ENCODE data around the gene ZNF446. TPM values are rescaled to one million over a fixed set of nuclear protein-coding genes. Genes with fewer than 3 reads are reported as not detected.
"Not testable (repeated sequence)": the region's sequence is repeated elsewhere in the genome, so short reads cannot be mapped to it uniquely, and the experiment has no call there.

The ZNF446 gene
- total RNA-seq, 2 donors from 2014 or later = 8.5 TPM

- Mint-ChIP-seq H3K27ac (no peak overlapping the region), H3K27me3 (ENCODE audit: low read depth) (no peaks in the 10 kb centered on the region), H3K9me3 (no peaks in the 10 kb centered on the region), H3K4me3 (no peak overlapping the region), H3K36me3 (ENCODE audit: insufficient read depth in 2 of 2) (peaks cover 0 to 12% of the 10 kb centered on the region in 2 donors), H3K4me1 (ENCODE audit: low read depth) (peaks cover 33% of the 10 kb centered on the region)
- no peak for ATAC-seq (replicated peaks in 1 of 2)
- no peak for DNase-seq
These were observed 20.8 kb upstream of the ZNF446 start for GRCh38 chr19:58455306-58455705.

- ATAC-seq (replicated peaks in 1 of 2) (no peak), DNase-seq (no peak)
- H3K36me3 Mint-ChIP-seq (ENCODE audit: insufficient read depth in 2 of 2) = peaks cover 0 to 10% of the 10 kb centered on the region in 2 donors
- H3K4me1 Mint-ChIP-seq (ENCODE audit: low read depth) = peaks cover 25% of the 10 kb centered on the region
- no peak overlapping the region for H3K4me3 Mint-ChIP-seq
- no peak overlapping the region for H3K27ac Mint-ChIP-seq
- no peaks in the 10 kb centered on the region for H3K27me3 Mint-ChIP-seq (ENCODE audit: low read depth)
- H3K9me3 Mint-ChIP-seq = no peaks in the 10 kb centered on the region
These were observed 20.0 kb upstream of the ZNF446 start for GRCh38 chr19:58456111-58456510.

- Mint-ChIP-seq H3K4me3 (no peak overlapping the region), H3K27me3 (ENCODE audit: low read depth) (no peaks in the 10 kb centered on the region), H3K9me3 (no peaks in the 10 kb centered on the region), H3K27ac (no peak overlapping the region), H3K36me3 (ENCODE audit: insufficient read depth in 2 of 2) (peaks cover 0 to 3% of the 10 kb centered on the region in 2 donors), H3K4me1 (ENCODE audit: low read depth) (peaks cover 9% of the 10 kb centered on the region)
- DNase-seq (no peak), ATAC-seq (replicated peaks in 1 of 2) (peak in 1 of 2 donors; percentile 58)
These were observed 16.1 kb upstream of the ZNF446 start for GRCh38 chr19:58460039-58460438.

- Mint-ChIP-seq H3K27me3 (ENCODE audit: low read depth) (no peaks in the 10 kb centered on the region), H3K27ac (no peak overlapping the region), H3K9me3 (no peaks in the 10 kb centered on the region), H3K4me1 (ENCODE audit: low read depth) (peaks cover 27% of the 10 kb centered on the region), H3K36me3 (ENCODE audit: insufficient read depth in 2 of 2) (no peaks in the 10 kb centered on the region), H3K4me3 (peak overlapping the region; percentile 88)
- ATAC-seq (replicated peaks in 1 of 2) (peak; percentile 18 to 21), DNase-seq (no peak)
These were observed 9.9 kb upstream of the ZNF446 start for GRCh38 chr19:58466089-58466759.

GRCh38 chr19:58466760-58467589, 9.2 kb upstream of the ZNF446 start, which contains the start of gene ZNF324:
ZNF324 (plus strand) TSS chr19:58467080; CDS start chr19:58469186, 2,106 bp downstream.
- H3K9me3 Mint-ChIP-seq = no peaks in the 10 kb centered on the region
- H3K4me1 Mint-ChIP-seq (ENCODE audit: low read depth) = peaks cover 27% of the 10 kb centered on the region
- peak; percentile 98 to 99 for DNase-seq
- H3K27ac Mint-ChIP-seq = peak within 1 kb of the TSS; percentile 46
- H3K27me3 Mint-ChIP-seq (ENCODE audit: low read depth) = no peaks in the 10 kb centered on the region
- H3K4me3 Mint-ChIP-seq = peak within 1 kb of the TSS; percentile 88
- no peaks in the 10 kb centered on the region for H3K36me3 Mint-ChIP-seq (ENCODE audit: insufficient read depth in 2 of 2)
- peak; percentile 97 to 98 for ATAC-seq (replicated peaks in 1 of 2)

- Mint-ChIP-seq H3K4me1 (ENCODE audit: low read depth) (peaks cover 27% of the 10 kb centered on the region), H3K9me3 (no peaks in the 10 kb centered on the region), H3K27me3 (ENCODE audit: low read depth) (no peaks in the 10 kb centered on the region), H3K36me3 (ENCODE audit: insufficient read depth in 2 of 2) (no peaks in the 10 kb centered on the region), H3K4me3 (peak overlapping the region; percentile 88), H3K27ac (no peak overlapping the region)
- DNase-seq (no peak), ATAC-seq (replicated peaks in 1 of 2) (no peak)
These were observed 7.8 kb upstream of the ZNF446 start for GRCh38 chr19:58468216-58468839.

GRCh38 chr19:58469241-58470013, 6.7 kb upstream of the ZNF446 start:
- ATAC-seq (replicated peaks in 1 of 2) (no peak), DNase-seq (no peak)
- Mint-ChIP-seq H3K36me3 (ENCODE audit: insufficient read depth in 2 of 2) (no peaks in the 10 kb centered on the region), H3K4me3 (peak overlapping the region; percentile 24 to 88), H3K27me3 (ENCODE audit: low read depth) (no peaks in the 10 kb centered on the region), H3K4me1 (ENCODE audit: low read depth) (peaks cover 32% of the 10 kb centered on the region), H3K27ac (no peak overlapping the region), H3K9me3 (no peaks in the 10 kb centered on the region)

GRCh38 chr19:58470837-58471543, 5.2 kb upstream of the ZNF446 start:
- not testable (repeated sequence) for DNase-seq; H3K9me3 Mint-ChIP-seq; H3K27me3 Mint-ChIP-seq (ENCODE audit: low read depth); ATAC-seq (replicated peaks in 1 of 2); H3K36me3 Mint-ChIP-seq (ENCODE audit: insufficient read depth in 2 of 2); H3K4me3 Mint-ChIP-seq
- H3K27ac Mint-ChIP-seq = peak overlapping the region; percentile 15
- peaks cover 44% of the 10 kb centered on the region for H3K4me1 Mint-ChIP-seq (ENCODE audit: low read depth)

GRCh38 chr19:58471736-58472135, 4.4 kb upstream of the ZNF446 start:
- H3K27ac Mint-ChIP-seq = no peak overlapping the region
- no peak for ATAC-seq (replicated peaks in 1 of 2)
- DNase-seq = no peak
- peaks cover 41% of the 10 kb centered on the region for H3K4me1 Mint-ChIP-seq (ENCODE audit: low read depth)
- no peaks in the 10 kb centered on the region for H3K9me3 Mint-ChIP-seq
- H3K27me3 Mint-ChIP-seq (ENCODE audit: low read depth) = no peaks in the 10 kb centered on the region
- H3K36me3 Mint-ChIP-seq (ENCODE audit: insufficient read depth in 2 of 2) = peaks cover 0 to under 1% of the 10 kb centered on the region in 2 donors
- H3K4me3 Mint-ChIP-seq = no peak overlapping the region

GRCh38 chr19:58473775-58474174, 2.4 kb upstream of the ZNF446 start:
- DNase-seq (no peak), ATAC-seq (replicated peaks in 1 of 2) (no peak)
- Mint-ChIP-seq H3K27ac (no peak overlapping the region), H3K27me3 (ENCODE audit: low read depth) (no peaks in the 10 kb centered on the region), H3K9me3 (no peaks in the 10 kb centered on the region), H3K4me3 (peak overlapping the region; percentile 10 to 17), H3K36me3 (ENCODE audit: insufficient read depth in 2 of 2) (peaks cover 3% of the 10 kb centered on the region in 2 donors), H3K4me1 (ENCODE audit: low read depth) (peaks cover 37% of the 10 kb centered on the region)

- Mint-ChIP-seq H3K36me3 (ENCODE audit: insufficient read depth in 2 of 2) (peaks cover 3% of the 10 kb centered on the region in 2 donors), H3K4me3 (peak overlapping the region; percentile 92 to 95), H3K27me3 (ENCODE audit: low read depth) (no peaks in the 10 kb centered on the region), H3K4me1 (ENCODE audit: low read depth) (peaks cover 33% of the 10 kb centered on the region), H3K27ac (no peak overlapping the region), H3K9me3 (no peaks in the 10 kb centered on the region)
- no peak for ATAC-seq (replicated peaks in 1 of 2)
- no peak for DNase-seq
These were observed 1.7 kb upstream of the ZNF446 start for GRCh38 chr19:58474291-58474996.
